ENCODE data around the gene SSR1.
A peak's percentile ranks its signal among the peaks of the same experiment; 100 is the strongest.

SSR1 gene

GRCh38 chr6:7258231-7258763, 54.7 kb downstream of the SSR1 start:
- no peak for DNase-seq (ENCODE audit: low spot score)

GRCh38 chr6:7257521-7258230, 55.3 kb downstream of the SSR1 start:
- no peak for DNase-seq (ENCODE audit: low spot score)

GRCh38 chr6:7256785-7257184, 56.2 kb downstream of the SSR1 start:
- no peak for DNase-seq (ENCODE audit: low spot score)

GRCh38 chr6:7255918-7256317, 57.1 kb downstream of the SSR1 start:
- no peak for DNase-seq (ENCODE audit: low spot score)

GRCh38 chr6:7254980-7255835, 57.8 kb downstream of the SSR1 start:
- DNase-seq (ENCODE audit: low spot score), result no peak

- DNase-seq (ENCODE audit: low spot score), result no peak
These were observed 60.6 kb downstream of the SSR1 start for GRCh38 chr6:7252390-7252789.

- DNase-seq (ENCODE audit: low spot score), result no peak
These were observed 61.2 kb downstream of the SSR1 start for GRCh38 chr6:7251646-7252260.

GRCh38 chr6:7250812-7251211, 62.2 kb downstream of the SSR1 start:
- no peak for DNase-seq (ENCODE audit: low spot score)

GRCh38 chr6:7249946-7250643, 62.9 kb downstream of the SSR1 start:
- no peak for DNase-seq (ENCODE audit: low spot score)

- no peak for DNase-seq (ENCODE audit: low spot score)
These were observed 63.6 kb downstream of the SSR1 start for GRCh38 chr6:7249391-7249790.

- no peak for DNase-seq (ENCODE audit: low spot score)
These were observed 65.2 kb downstream of the SSR1 start for GRCh38 chr6:7247828-7248227.

GRCh38 chr6:7247179-7247456, 65.9 kb downstream of the SSR1 start:
- no peak for DNase-seq (ENCODE audit: low spot score)

- DNase-seq (ENCODE audit: low spot score), result no peak
These were observed 66.4 kb downstream of the SSR1 start for GRCh38 chr6:7246401-7247178.

- no peak for DNase-seq (ENCODE audit: low spot score)
These were observed 67.2 kb downstream of the SSR1 start for GRCh38 chr6:7245668-7246393.

GRCh38 chr6:7243179-7243981, 69.6 kb downstream of the SSR1 start:
- peak; percentile 75 for DNase-seq (ENCODE audit: low spot score)

- no peak for DNase-seq (ENCODE audit: low spot score)
These were observed 70.2 kb downstream of the SSR1 start for GRCh38 chr6:7242835-7243178.

- no peak for DNase-seq (ENCODE audit: low spot score)
These were observed 71.0 kb downstream of the SSR1 start for GRCh38 chr6:7241709-7242645.

- no peak for DNase-seq (ENCODE audit: low spot score)
These were observed 71.8 kb downstream of the SSR1 start for GRCh38 chr6:7241160-7241559.

- DNase-seq (ENCODE audit: low spot score), result no peak
These were observed 72.6 kb downstream of the SSR1 start for GRCh38 chr6:7240351-7240750.

Data from CD4-positive, alpha-beta T cell treated with Interleukin-2 at 100 ng/mL for 4 hours (primary cell).